ENCODE data around the gene BNC1. TPM values are rescaled to one million over a fixed set of nuclear protein-coding genes. Genes with fewer than 3 reads are reported as not detected.

The BNC1 gene
- total and polyA plus RNA-seq, 4 donors: 0.07 to 0.17 (median 0.14) TPM; not detected in 1

GRCh38 chr15:83300826-83301225, 16.4 kb upstream of the BNC1 start:
- TF ChIP-seq HNF4G (IDR thresholded peaks at IDR 0.05) (no peak), EGR1 (IDR thresholded peaks at IDR 0.05; ENCODE audit: low read depth in 2 of 2) (no peak), RXRA (IDR thresholded peaks at IDR 0.05) (no peak), NR2F2 (IDR thresholded peaks at IDR 0.05) (no peak), YY1 (IDR thresholded peaks at IDR 0.05) (no peak), ZBTB33 (IDR thresholded peaks at IDR 0.05) (no peak), GABPA (IDR thresholded peaks at IDR 0.05 in 1 of 2, conservative IDR thresholded peaks at IDR 0.05 in 1 of 2) (no peak), SP1 (IDR thresholded peaks at IDR 0.05) (no peak), MAX (IDR thresholded peaks at IDR 0.05) (no peak)
- TF ChIP-seq, protein P1, sequence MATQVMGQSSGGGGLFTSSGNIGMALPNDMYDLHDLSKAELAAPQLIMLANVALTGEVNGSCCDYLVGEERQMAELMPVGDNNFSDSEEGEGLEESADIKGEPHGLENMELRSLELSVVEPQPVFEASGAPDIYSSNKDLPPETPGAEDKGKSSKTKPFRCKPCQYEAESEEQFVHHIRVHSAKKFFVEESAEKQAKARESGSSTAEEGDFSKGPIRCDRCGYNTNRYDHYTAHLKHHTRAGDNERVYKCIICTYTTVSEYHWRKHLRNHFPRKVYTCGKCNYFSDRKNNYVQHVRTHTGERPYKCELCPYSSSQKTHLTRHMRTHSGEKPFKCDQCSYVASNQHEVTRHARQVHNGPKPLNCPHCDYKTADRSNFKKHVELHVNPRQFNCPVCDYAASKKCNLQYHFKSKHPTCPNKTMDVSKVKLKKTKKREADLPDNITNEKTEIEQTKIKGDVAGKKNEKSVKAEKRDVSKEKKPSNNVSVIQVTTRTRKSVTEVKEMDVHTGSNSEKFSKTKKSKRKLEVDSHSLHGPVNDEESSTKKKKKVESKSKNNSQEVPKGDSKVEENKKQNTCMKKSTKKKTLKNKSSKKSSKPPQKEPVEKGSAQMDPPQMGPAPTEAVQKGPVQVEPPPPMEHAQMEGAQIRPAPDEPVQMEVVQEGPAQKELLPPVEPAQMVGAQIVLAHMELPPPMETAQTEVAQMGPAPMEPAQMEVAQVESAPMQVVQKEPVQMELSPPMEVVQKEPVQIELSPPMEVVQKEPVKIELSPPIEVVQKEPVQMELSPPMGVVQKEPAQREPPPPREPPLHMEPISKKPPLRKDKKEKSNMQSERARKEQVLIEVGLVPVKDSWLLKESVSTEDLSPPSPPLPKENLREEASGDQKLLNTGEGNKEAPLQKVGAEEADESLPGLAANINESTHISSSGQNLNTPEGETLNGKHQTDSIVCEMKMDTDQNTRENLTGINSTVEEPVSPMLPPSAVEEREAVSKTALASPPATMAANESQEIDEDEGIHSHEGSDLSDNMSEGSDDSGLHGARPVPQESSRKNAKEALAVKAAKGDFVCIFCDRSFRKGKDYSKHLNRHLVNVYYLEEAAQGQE (IDR thresholded peaks at IDR 0.05): no peak
- DNase-seq (ENCODE audit: low spot score): no peak
- WGBS: 89% methylated on average over 1 of the region's 1 CpG
- no peak overlapping the region for H3K4me3 ChIP-seq (ENCODE audit: low read depth in 1 of 3, low read length in 3 of 3)
- no peak overlapping the region for H3K27ac ChIP-seq (ENCODE audit: low read depth in 1 of 2, low read length in 2 of 2)
- H3K9ac ChIP-seq (ENCODE audit: low read depth in 1 of 2, low read length in 2 of 2): no peak overlapping the region
- no peaks in the 10 kb centered on the region for H3K4me1 ChIP-seq (ENCODE audit: control insufficient read depth in 4 of 4, insufficient read depth in 4 of 4, low read length in 3 of 4)
- H3K36me3 ChIP-seq (ENCODE audit: control insufficient read depth in 4 of 4, insufficient read depth in 3 of 4, low read depth in 1 of 4, low read length in 3 of 4): no peaks in the 10 kb centered on the region
- H3K27me3 ChIP-seq (ENCODE audit: control insufficient read depth in 4 of 4, insufficient read depth in 4 of 4, low read length in 3 of 4): peaks cover 0 to 12% (median under 1%) of the 10 kb centered on the region in 4 donors
- no peaks in the 10 kb centered on the region for H3K9me3 ChIP-seq (ENCODE audit: control insufficient read depth in 4 of 4, low read length in 3 of 4)

GRCh38 chr15:83299462-83299861, 15.0 kb upstream of the BNC1 start:
- Histone ChIP-seq H3K36me3 (ENCODE audit: control insufficient read depth in 4 of 4, insufficient read depth in 3 of 4, low read depth in 1 of 4, low read length in 3 of 4) (no peaks in the 10 kb centered on the region), H3K9me3 (ENCODE audit: control insufficient read depth in 4 of 4, low read length in 3 of 4) (no peaks in the 10 kb centered on the region), H3K27me3 (ENCODE audit: control insufficient read depth in 4 of 4, insufficient read depth in 4 of 4, low read length in 3 of 4) (peaks cover 0 to 17% (median 1%) of the 10 kb centered on the region in 4 donors), H3K4me1 (ENCODE audit: control insufficient read depth in 4 of 4, insufficient read depth in 4 of 4, low read length in 3 of 4) (no peaks in the 10 kb centered on the region), H3K27ac (ENCODE audit: low read depth in 1 of 2, low read length in 2 of 2) (no peak overlapping the region), H3K9ac (ENCODE audit: low read depth in 1 of 2, low read length in 2 of 2) (no peak overlapping the region), H3K4me3 (ENCODE audit: low read depth in 1 of 3, low read length in 3 of 3) (no peak overlapping the region)
- TF ChIP-seq, protein P1 (IDR thresholded peaks at IDR 0.05): no peak
- TF ChIP-seq NR2F2 (IDR thresholded peaks at IDR 0.05) (no peak), YY1 (IDR thresholded peaks at IDR 0.05) (no peak), TAF1 (conservative IDR thresholded peaks at IDR 0.05) (no peak), GABPA (IDR thresholded peaks at IDR 0.05 in 1 of 2, conservative IDR thresholded peaks at IDR 0.05 in 1 of 2) (no peak), HNF4G (IDR thresholded peaks at IDR 0.05) (no peak), JUND (IDR thresholded peaks at IDR 0.05) (no peak), EGR1 (IDR thresholded peaks at IDR 0.05; ENCODE audit: low read depth in 2 of 2) (no peak), CTCF (IDR thresholded peaks at IDR 0.05; ENCODE audit: low read depth, low read length, missing input control) (no peak), MAX (IDR thresholded peaks at IDR 0.05) (no peak), RXRA (IDR thresholded peaks at IDR 0.05) (no peak)
- no peak for DNase-seq (ENCODE audit: low spot score)
- 78% methylated on average over 3 of the region's 3 CpGs for WGBS
